Stimulated activated naive CD8-positive, alpha-beta T cell treated with anti-CD3 and anti-CD28 coated beads, Interleukin-15, Interleukin-2, amounts not matched to agents 100 ng/mL and 50 ng/mL, for 24 hours (primary cell): ENCODE results near the gene ZNF235.
"Not testable (repeated sequence)": the region's sequence is repeated elsewhere in the genome, so short reads cannot be mapped to it uniquely, and the experiment has no call there.

ENCODE experiments used
- H3K27ac Mint-ChIP-seq: one replicate; pipeline ENCODE4 v1.8.0; 2021; ENCODE audit warnings: mild to moderate bottlenecking, mixed read lengths
- H3K27me3 Mint-ChIP-seq: one replicate; pipeline ENCODE4 v1.8.0; 2021; ENCODE audit warnings: mixed read lengths
- H3K36me3 Mint-ChIP-seq: one replicate; pipeline ENCODE4 v1.8.0; 2021; ENCODE audit warnings: low read depth, mixed read lengths
- H3K4me1 Mint-ChIP-seq: one replicate; pipeline ENCODE4 v1.8.0; 2021; ENCODE audit warnings: low read depth, mixed read lengths
- H3K4me3 Mint-ChIP-seq: one replicate; pipeline ENCODE4 v1.8.0; 2021; ENCODE audit warnings: mild to moderate bottlenecking, mixed read lengths
- H3K9me3 Mint-ChIP-seq: one replicate; pipeline ENCODE4 v1.8.0; 2021; ENCODE audit warnings: mixed read lengths

ZNF235 gene

DNA sequence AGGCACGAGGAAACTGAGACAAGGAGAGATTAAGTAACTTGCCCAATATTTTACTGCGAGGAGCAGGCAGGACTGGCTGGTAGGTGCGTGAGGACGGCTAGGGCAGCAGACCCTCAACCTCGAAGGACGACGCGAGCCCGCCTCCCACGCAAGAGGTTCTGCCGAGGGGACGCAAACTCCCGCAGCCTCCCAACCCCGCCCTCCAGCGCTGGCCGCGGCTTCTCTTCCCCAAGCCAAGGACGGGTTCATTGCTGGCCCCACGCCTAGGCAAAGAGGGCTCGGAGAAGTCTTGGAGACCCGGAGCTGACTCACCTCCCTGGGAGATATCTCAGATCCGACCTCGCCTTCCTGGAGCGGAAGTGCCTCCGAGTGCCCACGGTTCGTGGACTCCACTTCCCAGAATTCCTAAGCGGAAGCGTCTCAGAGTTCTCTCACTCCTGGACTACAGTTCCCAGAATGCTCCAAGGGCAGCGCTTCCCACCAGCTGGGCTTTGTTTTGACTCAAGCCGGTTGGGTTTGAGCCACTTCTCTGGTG, at the start of gene ZNF235:
Gene ZNF235 (minus strand): TSS at position 367 of the 535 bp plus-strand sequence. CDS start 1,621 bp downstream, outside the sequence.
- Mint-ChIP-seq H3K9me3 (peaks cover 22% of the 10 kb centered on the region), H3K4me1 (peaks cover 24% of the 10 kb centered on the region), H3K4me3 (peak within 1 kb of the TSS; percentile 86), H3K27me3 (peaks cover 6% of the 10 kb centered on the region), H3K36me3 (peaks cover 30% of the 10 kb centered on the region), H3K27ac (peak within 1 kb of the TSS; percentile 76)

DNA sequence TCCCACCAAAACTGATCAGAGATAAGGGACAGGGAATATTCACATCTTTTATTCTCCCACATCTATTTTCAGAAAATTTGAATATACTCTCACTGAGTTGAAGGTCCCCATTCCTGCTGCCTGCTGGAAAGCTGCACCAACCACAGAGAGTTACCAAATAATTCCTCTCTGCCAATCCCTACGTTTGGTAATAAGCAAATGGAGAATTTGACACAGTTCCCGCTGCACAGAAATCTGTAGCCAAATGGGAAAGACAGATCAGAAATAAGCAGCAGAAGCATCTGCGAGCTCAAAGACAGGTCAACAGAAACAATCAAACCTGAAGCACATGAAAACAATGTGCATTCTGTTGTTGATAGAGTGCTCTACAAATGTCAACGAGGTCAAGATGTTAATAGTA, 41.7 kb upstream of the ZNF235 start:
- no peaks in the 10 kb centered on the region for H3K27me3 Mint-ChIP-seq
- H3K4me3 Mint-ChIP-seq, result no peak overlapping the region
- H3K27ac Mint-ChIP-seq, result no peak overlapping the region
- peaks cover 4% of the 10 kb centered on the region for H3K36me3 Mint-ChIP-seq
- H3K9me3 Mint-ChIP-seq, result peaks cover 37% of the 10 kb centered on the region
- peaks cover 3% of the 10 kb centered on the region for H3K4me1 Mint-ChIP-seq

DNA sequence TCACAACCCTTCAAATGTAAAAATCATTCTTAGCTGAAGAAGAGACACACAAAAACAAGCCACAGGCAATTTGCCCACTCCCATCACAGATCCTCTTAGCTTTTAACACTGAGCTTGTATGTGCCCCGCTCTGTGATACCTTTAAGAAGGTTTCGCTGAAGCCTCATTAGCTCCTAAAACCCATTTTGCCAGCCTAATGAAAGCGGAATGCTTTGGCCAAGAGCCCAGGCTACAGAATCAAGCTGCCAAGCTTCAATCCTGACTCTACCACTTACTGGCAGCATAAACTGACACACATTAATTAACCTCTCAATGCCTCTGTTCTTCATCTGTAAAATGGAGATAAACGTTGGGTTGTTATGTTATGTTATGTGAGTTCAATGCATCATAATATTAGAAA, 41.1 kb upstream of the ZNF235 start:
- Mint-ChIP-seq H3K9me3 (peaks cover 40% of the 10 kb centered on the region), H3K4me1 (peaks cover 3% of the 10 kb centered on the region), H3K27me3 (no peaks in the 10 kb centered on the region)

DNA sequence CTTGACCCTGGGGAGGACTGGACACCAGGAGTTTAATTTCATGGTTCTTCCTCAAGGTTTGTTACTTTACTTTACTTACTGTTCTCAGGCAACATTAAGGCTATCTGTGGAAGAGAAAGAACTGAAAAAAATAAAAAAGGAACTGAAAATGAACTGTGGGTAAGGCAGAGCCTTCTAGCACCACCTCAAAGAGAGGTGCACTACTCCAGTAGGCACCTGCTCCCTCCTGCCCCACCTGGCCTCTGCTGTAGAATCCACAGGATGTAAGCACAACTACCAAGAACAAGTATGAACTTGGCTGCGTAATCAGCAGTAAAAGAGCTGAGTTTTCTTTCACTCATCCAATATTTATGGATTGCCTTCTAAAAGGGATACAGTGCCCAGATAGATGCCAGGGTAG, 39.4 kb upstream of the ZNF235 start:
- Mint-ChIP-seq H3K4me1 (peaks cover 3% of the 10 kb centered on the region), H3K27me3 (no peaks in the 10 kb centered on the region), H3K36me3 (peaks cover 4% of the 10 kb centered on the region), H3K4me3 (no peak overlapping the region), H3K27ac (no peak overlapping the region), H3K9me3 (peaks cover 32% of the 10 kb centered on the region)

More for the DNA sequence above, 41.1 kb upstream of the ZNF235 start:
- no peak overlapping the region for H3K27ac Mint-ChIP-seq
- H3K4me3 Mint-ChIP-seq, result no peak overlapping the region
- H3K36me3 Mint-ChIP-seq, result peaks cover 4% of the 10 kb centered on the region

DNA sequence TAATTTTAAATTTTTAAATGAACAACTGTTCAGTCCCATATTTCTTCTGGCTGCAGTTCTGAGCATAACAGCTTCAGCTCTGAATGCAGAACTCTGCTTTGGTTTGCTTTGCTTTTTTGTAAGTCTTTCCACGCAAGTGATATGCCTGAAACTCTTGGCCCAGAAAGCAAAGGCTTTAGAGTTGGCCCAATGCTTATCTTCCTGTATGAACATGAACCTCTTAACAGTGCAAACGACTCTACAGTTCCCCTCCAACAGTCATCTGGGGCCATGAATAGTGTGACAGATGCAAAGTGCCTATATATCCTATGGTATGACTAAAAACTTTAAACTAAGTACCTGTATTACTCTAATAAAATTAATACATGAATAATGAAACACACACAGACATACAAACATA, 37.0 kb upstream of the ZNF235 start:
- Mint-ChIP-seq H3K27ac (no peak overlapping the region), H3K4me1 (peaks cover 3% of the 10 kb centered on the region), H3K27me3 (no peaks in the 10 kb centered on the region), H3K9me3 (peaks cover 33% of the 10 kb centered on the region), H3K36me3 (peaks cover 6% of the 10 kb centered on the region), H3K4me3 (no peak overlapping the region)

- not testable (repeated sequence) for H3K27me3 Mint-ChIP-seq, H3K4me1 Mint-ChIP-seq, H3K4me3 Mint-ChIP-seq, H3K27ac Mint-ChIP-seq
- Mint-ChIP-seq H3K36me3 (peaks cover 39% of the 10 kb centered on the region), H3K9me3 (peaks cover 58% of the 10 kb centered on the region)
Observed at GRCh38 chr19:44334639-44335038, 29.8 kb upstream of the ZNF235 start.

GRCh38 chr19:44332145-44332544, 27.3 kb upstream of the ZNF235 start:
- Mint-ChIP-seq H3K4me1 (no peaks in the 10 kb centered on the region), H3K27me3 (no peaks in the 10 kb centered on the region), H3K27ac (no peak overlapping the region), H3K4me3 (no peak overlapping the region), H3K9me3 (peaks cover 61% of the 10 kb centered on the region), H3K36me3 (peaks cover 49% of the 10 kb centered on the region)

DNA sequence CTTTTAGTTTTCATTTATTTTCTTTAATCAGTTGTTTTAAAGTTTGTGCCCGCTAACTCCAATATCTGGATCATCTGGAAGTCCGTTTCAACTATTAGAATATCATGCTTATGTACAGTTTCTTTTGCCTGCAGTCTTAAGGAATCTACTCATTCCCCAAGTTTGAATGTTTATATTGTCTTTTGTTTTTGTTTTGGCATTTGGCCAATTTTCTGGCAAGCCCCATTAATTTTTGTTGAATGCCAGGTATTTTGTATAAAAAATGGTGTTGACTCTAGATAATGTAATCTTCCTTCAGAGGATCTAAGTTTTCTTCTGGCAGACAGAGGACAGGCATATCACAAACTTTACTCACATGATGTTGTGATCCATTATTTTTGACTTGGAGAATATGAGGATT, 11.1 kb upstream of the ZNF235 start:
- H3K9me3 Mint-ChIP-seq, result peaks cover 30% of the 10 kb centered on the region
- H3K36me3 Mint-ChIP-seq, result no peaks in the 10 kb centered on the region
- H3K4me3 Mint-ChIP-seq, result no peak overlapping the region
- peaks cover 5% of the 10 kb centered on the region for H3K27me3 Mint-ChIP-seq
- H3K4me1 Mint-ChIP-seq, result no peaks in the 10 kb centered on the region
- H3K27ac Mint-ChIP-seq, result no peak overlapping the region

DNA sequence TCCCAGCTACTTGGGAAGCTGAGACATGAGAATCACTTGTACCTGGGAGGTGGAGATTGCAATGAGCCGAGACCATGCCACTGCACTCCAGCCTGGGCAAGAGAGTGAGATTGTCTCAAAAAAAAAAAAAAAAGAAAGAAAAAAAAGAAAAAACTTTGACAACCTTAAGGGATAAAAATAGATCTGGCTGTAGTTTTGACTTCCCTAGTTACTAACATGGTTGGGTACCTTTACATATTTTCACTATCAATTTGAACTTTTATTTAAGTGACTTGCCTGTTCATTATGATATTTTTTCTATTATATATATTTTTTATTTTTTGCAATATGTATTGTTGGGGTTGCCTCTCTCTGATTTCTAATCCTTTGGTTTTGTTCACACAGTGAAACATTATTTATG, 8.4 kb upstream of the ZNF235 start:
- Mint-ChIP-seq H3K4me3 (no peak overlapping the region), H3K27me3 (peaks cover 15% of the 10 kb centered on the region)

DNA sequence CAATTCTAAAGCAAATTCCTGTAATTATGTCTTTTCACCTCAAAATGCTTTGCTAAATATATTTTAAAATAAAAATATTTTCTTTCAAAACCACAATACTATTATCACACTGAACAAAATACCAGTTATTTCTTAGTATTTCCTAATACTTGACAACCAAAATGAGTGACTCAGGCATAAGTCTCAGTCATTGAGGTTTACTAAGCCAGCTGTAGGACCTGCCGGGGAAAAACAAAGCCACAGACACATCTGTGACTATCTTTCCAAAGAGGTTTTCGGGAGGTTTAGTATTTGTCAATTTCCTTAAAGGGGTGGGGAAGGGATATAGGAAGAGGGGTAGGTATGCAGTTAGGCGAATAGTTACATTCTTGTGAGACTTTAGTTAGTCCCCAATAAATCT, 3.2 kb upstream of the ZNF235 start:
- H3K4me3 Mint-ChIP-seq, result no peak overlapping the region
- no peak overlapping the region for H3K27ac Mint-ChIP-seq
- H3K9me3 Mint-ChIP-seq, result peaks cover 21% of the 10 kb centered on the region
- H3K4me1 Mint-ChIP-seq, result peaks cover 24% of the 10 kb centered on the region
- H3K27me3 Mint-ChIP-seq, result peaks cover 10% of the 10 kb centered on the region
- peaks cover 4% of the 10 kb centered on the region for H3K36me3 Mint-ChIP-seq

More for the DNA sequence above, 8.4 kb upstream of the ZNF235 start:
- Mint-ChIP-seq H3K4me1 (no peaks in the 10 kb centered on the region), H3K27ac (no peak overlapping the region), H3K9me3 (peaks cover 29% of the 10 kb centered on the region), H3K36me3 (peaks cover 4% of the 10 kb centered on the region)

- H3K9me3 Mint-ChIP-seq, result peaks cover 21% of the 10 kb centered on the region
Observed at GRCh38 chr19:44306283-44306682, 1.5 kb upstream of the ZNF235 start.

DNA sequence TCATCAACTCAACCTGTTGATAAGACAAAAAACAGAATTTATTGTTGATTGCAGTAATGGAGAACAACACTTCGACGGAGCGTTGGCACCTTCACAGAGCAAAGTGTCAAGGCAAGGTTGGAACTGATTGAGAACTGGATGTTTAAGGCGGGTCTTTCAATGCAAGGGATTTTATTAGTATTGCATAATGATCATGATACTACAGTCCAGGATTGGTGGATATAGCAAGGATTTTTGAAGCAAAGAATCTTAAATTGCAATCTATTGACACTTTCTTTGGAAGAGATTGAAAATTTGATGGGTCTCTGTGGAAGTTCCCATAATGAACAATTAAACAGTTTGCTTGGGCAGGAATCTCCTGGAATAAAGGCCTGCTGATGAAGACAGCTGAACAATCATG, 632 bp upstream of the ZNF235 start:
- H3K27me3 Mint-ChIP-seq, result peaks cover 10% of the 10 kb centered on the region
- peaks cover 24% of the 10 kb centered on the region for H3K4me1 Mint-ChIP-seq
- peaks cover 26% of the 10 kb centered on the region for H3K9me3 Mint-ChIP-seq
- peak overlapping the region; percentile 86 for H3K4me3 Mint-ChIP-seq
- H3K36me3 Mint-ChIP-seq, result peaks cover 25% of the 10 kb centered on the region
- no peak overlapping the region for H3K27ac Mint-ChIP-seq

More at GRCh38 chr19:44306283-44306682, 1.5 kb upstream of the ZNF235 start:
- H3K4me3 Mint-ChIP-seq, result no peak overlapping the region
- peaks cover 17% of the 10 kb centered on the region for H3K36me3 Mint-ChIP-seq
- H3K4me1 Mint-ChIP-seq, result peaks cover 24% of the 10 kb centered on the region
- H3K27ac Mint-ChIP-seq, result no peak overlapping the region
- peaks cover 10% of the 10 kb centered on the region for H3K27me3 Mint-ChIP-seq

GRCh38 chr19:44303976-44304568, 753 bp downstream of the ZNF235 start:
- Mint-ChIP-seq H3K27ac (peak overlapping the region; percentile 76), H3K4me3 (peak overlapping the region; percentile 86), H3K4me1 (peaks cover 24% of the 10 kb centered on the region), H3K27me3 (peaks cover 5% of the 10 kb centered on the region), H3K36me3 (peaks cover 35% of the 10 kb centered on the region), H3K9me3 (peaks cover 21% of the 10 kb centered on the region)

- H3K36me3 Mint-ChIP-seq, result peaks cover 42% of the 10 kb centered on the region
- H3K27ac Mint-ChIP-seq, result no peak overlapping the region
- H3K4me3 Mint-ChIP-seq, result peak overlapping the region; percentile 86
- H3K9me3 Mint-ChIP-seq, result peaks cover 19% of the 10 kb centered on the region
- H3K4me1 Mint-ChIP-seq, result peaks cover 24% of the 10 kb centered on the region
- no peaks in the 10 kb centered on the region for H3K27me3 Mint-ChIP-seq
Observed at GRCh38 chr19:44303320-44303719, 1.5 kb downstream of the ZNF235 start.

- Mint-ChIP-seq H3K27me3 (no peaks in the 10 kb centered on the region), H3K4me3 (no peak overlapping the region), H3K4me1 (no peaks in the 10 kb centered on the region), H3K27ac (no peak overlapping the region), H3K36me3 (peaks cover 58% of the 10 kb centered on the region), H3K9me3 (peaks cover 71% of the 10 kb centered on the region)
Observed at GRCh38 chr19:44284968-44285367, 19.9 kb downstream of the ZNF235 start.

GRCh38 chr19:44282846-44283245, 22.0 kb downstream of the ZNF235 start:
- peaks cover 69% of the 10 kb centered on the region for H3K9me3 Mint-ChIP-seq

More at GRCh38 chr19:44282846-44283245, 22.0 kb downstream of the ZNF235 start:
- Mint-ChIP-seq H3K4me3 (no peak overlapping the region), H3K27me3 (no peaks in the 10 kb centered on the region), H3K36me3 (peaks cover 55% of the 10 kb centered on the region), H3K4me1 (no peaks in the 10 kb centered on the region), H3K27ac (no peak overlapping the region)
